NCI-H774 (cell line): ENCODE data around the gene PLBD2.
A peak's percentile ranks its signal among the peaks of the same experiment; 100 is the strongest.

Source experiments
- DNase-seq: peaks from one replicate; lab custom pipeline; 2025; lab: John Stamatoyannopoulos, UW

The PLBD2 gene, protein sequence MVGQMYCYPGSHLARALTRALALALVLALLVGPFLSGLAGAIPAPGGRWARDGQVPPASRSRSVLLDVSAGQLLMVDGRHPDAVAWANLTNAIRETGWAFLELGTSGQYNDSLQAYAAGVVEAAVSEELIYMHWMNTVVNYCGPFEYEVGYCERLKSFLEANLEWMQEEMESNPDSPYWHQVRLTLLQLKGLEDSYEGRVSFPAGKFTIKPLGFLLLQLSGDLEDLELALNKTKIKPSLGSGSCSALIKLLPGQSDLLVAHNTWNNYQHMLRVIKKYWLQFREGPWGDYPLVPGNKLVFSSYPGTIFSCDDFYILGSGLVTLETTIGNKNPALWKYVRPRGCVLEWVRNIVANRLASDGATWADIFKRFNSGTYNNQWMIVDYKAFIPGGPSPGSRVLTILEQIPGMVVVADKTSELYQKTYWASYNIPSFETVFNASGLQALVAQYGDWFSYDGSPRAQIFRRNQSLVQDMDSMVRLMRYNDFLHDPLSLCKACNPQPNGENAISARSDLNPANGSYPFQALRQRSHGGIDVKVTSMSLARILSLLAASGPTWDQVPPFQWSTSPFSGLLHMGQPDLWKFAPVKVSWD

DNA sequence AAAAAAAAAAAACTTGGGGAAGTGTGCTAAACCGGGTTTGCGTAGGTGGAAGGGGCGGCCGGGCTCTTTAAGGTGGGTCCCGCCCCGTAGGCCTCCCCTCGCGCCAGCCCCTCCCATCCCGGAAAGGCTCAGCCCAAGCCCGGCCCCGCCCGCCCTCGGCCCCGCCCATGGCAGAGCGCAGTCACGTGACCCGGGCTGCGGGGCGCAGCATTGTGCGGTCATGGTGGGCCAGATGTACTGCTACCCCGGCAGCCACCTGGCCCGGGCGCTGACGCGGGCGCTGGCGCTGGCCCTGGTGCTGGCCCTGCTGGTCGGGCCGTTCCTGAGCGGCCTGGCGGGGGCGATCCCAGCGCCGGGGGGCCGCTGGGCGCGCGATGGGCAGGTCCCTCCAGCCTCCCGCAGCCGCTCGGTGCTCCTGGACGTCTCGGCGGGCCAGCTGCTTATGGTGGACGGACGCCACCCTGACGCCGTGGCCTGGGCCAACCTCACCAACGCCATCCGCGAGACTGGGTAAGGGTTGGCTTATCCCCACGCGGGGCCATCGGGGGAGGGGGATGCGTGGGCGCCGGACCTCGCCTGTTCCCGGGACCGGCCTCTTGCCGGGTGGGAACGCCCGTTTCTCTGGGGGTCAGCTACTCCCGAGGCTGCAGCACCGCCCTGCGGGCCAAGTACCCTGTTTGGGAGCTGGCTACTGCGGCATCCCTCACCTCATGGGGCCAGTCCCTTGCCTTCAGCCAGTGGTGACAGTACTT, at the start of gene PLBD2:
Gene PLBD2 (plus strand): TSS at position 207 of the 752 bp plus-strand sequence. CDS start 14 bp downstream, at position 221.
- DNase-seq = peak; percentile 96

DNA sequence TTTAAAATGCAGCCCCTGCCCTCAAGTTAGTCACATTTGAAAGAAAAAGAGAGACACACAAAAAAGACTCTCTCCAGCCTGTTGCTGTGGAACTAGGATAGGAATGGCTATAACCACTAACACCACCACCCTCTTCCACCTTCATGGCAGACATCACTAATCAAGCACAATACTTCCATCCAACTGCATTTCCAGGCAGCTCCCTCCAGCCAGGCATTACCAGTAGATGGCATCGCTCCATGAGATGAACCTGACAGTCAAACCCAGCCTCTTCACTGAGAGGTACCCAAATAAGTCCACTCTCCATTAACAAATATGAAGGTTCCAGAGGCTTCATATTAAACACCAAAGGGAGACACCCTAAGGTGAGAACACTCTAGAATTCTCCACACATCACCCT, 47.9 kb upstream of the PLBD2 start:
- DNase-seq = no peak

DNA sequence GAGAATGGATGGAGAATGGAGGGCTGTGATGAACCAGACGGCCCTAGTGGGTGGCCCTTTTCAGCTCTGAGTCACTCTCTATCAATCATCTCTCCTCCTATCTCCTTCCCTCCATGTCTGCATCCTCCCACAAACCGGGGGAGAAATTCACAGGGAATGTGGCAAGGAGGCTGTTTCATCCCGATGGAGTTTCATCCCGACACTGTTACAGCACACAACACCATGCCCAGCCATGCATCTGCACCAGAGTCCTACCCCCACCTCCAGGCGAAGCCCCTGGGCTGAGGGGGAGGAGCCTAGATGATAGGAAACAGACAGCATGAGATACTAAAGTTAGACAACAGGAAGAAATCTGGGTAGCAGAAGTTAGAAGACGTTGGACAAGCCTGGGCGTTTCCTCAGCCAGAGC, 44.3 kb upstream of the PLBD2 start:
- DNase-seq = no peak

DNA sequence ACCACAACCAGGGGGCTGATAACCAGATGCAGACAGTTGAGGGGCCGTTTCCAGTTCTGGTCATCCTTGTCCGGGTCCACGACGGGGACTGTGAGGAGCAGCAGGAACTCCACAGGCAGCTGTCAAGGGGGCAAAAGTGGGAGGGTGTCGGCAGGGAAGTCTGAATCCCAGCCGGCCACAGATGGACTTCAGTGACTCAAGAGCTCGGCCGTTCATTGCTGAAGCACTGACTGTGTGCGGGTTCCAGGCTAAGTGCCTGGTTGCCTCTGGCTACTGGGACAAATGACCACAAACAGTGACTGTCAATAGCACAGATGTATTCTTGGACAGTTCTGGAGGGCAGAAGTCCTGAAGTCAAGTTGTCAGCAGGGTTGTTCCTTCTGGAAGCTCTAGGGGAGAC, 43.0 kb upstream of the PLBD2 start:
- DNase-seq = no peak

DNA sequence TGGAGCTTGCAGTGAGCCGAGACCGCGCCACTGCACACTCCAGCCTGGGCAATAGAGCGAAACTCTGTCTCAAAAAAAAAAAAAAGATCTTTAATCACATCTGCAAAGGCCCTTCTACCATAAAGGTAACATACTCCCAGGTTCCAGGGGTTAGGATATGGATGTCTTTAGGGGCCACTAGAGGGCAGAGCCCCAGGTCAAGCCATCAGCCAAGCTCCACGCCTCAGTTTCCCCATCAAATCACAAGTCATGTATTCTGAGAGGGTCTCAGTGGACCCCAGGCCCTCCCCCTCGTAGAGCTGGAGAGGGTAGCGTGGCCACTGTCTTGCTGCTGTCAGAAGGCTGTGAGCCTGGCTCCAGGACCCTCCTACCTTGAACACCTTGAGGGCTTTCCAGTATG, 42.2 kb upstream of the PLBD2 start:
- no peak for DNase-seq

DNA sequence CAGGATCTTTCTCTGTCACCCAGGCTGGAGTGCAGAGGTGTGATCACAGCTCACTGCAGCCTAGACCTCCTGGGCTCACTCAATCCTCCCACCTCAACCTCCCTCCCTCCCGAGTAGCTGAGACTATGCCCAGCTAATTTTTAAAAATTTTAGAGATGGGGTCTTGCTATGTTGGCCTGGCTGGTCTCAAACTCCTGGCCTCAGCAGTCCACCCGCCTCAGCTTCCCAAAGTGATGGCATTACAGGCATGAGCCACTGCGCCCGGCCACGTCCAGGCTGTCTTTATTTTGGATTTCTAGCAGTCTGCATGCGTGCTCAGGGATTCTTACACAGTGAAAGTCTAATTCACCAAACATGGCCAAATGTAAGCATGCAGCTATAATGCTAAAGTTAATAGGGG, 41.3 kb upstream of the PLBD2 start:
- DNase-seq = no peak

DNA sequence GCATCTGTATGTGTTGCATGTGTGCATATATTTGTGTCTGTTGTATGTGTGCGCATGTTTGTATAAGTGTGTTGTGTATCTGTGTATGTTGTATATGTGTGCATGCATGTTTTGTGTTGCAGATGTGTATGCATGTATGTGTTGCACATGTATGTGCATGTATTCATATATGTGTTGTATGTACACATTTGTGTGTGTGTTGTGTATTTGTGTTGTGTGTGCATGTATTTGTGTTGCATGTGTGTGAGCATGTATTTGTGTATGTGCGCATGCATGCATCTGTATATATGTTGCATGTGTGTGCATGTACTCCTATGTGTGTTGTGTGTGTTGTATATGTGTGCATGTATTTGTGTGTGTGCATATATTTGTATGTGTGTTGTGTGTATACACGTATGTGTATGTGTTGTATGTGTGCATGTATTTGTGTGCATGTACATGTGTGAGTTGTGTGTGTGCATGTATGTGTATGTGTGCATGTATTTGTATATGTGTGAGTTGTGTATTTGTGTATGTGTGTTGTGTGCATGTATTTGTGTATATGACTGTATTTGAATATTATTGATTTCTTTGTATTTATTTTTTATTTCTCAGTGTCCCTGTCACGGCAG, 40.2 kb upstream of the PLBD2 start:
- no peak for DNase-seq

DNA sequence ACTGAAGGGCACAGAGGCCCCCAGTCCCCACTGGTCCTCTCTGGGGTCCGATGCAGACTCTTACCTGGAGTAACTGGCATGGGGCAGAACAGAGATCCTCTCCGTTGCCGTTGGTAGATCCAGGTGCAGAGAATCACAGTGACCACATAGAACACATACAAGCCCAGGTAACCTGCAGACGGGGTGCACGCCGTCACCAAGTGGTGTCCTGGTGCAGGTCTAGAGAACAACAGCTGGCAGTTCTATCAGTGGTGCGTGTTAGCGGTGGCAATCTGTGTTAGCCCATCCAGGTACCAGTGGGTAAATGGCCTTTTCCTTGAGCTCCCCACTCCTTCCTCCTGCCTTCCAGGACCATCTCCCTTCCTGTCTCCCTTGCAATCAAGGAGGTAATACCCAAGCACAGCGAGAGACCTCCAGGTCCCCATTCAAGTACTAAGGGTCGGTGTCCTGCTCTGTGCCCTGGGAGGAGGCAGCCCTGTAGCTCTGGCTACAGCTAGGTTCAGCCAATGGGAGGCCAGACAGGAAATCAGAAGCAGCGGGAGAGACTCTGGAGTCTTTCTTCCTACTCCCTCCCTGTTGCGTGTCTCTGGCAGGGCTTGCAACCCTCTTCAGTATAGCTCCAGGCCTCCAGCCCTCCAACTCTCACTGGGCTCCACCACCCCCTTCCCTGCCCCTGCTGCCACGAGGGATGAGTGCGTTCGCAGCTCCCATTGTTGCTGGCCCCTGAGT, 39.3 kb upstream of the PLBD2 start:
- DNase-seq = no peak

DNA sequence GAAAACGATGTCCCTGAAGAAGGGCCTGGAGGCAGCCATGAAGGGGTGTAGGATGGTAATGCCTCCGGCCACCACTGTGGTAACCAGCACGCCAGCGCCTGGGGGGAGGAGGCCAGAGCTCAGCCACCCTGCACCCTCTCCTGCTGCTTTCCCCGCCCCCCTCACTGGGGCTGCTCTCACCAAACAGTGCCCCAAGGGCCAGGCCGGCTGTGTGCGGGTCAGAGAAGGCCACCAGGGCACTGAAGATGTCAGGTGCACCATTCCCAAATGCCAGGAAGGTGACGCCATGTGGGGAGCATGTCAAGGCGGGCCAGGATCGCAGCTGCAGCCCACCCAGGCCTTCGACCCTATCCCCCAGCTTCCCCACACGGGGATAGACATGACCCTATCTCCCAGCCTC, 38.0 kb upstream of the PLBD2 start:
- DNase-seq = no peak

DNA sequence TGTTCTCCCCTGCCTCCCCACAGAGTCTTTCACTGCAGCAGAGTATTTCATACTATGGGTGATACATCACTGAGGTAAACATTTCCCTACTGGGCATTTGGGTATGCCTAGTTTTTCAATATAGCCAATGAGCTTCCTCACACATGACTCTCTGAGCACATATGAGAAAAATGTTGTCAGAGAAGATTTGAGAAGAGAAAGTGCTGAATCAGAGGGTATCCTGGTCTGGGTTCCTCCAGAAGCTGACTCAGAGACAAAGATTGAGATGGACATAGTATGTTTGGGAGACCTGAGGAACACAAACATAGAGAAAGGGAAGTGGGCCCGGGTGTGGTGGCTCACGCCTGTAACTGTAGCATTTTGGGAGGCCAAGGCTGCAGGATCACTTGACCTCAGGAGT, 36.0 kb upstream of the PLBD2 start:
- DNase-seq = no peak

DNA sequence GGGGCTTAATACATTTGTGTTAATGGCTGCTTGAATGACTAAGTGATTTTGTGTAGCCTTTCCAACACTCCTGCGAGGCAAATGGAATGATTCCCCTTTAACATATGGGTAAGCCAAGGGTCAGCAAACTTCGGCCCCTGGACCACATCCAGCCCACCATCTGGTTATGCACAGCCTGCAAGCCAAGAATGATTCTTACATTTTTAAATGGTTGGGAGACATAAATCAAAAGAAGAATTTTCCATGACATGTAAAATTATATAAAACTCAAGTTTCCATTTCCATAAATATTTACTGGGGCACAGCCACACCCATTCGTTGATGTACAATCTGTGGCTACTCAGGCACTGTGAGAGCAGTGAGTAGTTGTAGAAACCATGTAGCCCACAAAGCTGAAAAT, 32.5 kb upstream of the PLBD2 start:
- DNase-seq = no peak

DNA sequence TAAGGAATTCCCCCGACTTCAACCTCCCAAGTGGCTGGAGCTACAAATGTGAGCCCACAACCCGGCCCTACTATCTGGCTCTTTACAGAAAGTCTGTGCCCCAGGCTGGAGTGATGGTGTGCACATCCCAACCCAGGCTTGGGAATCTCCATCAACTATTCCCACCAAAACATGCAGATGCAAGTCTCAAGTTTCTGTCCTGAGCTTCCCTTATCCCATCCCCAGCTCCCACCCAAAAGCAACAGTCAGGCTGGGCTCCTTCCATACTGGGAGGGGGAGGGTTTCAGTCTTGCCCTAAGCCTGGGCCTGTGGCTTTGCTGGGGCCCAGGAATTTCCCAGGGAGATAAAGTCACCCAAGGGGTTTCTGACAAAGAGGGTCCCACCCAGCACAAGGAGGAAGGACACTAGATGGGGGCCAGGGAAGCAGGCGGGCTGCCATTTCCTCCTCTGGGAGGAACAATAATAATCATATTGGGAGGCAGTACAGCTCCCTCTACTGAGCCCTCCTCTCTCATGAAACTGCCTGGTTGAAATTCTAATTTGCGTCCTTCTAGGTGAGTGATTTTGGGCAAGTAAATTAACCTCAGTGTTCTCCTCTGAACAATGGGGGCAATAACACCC, 31.5 kb upstream of the PLBD2 start:
- no peak for DNase-seq

DNA sequence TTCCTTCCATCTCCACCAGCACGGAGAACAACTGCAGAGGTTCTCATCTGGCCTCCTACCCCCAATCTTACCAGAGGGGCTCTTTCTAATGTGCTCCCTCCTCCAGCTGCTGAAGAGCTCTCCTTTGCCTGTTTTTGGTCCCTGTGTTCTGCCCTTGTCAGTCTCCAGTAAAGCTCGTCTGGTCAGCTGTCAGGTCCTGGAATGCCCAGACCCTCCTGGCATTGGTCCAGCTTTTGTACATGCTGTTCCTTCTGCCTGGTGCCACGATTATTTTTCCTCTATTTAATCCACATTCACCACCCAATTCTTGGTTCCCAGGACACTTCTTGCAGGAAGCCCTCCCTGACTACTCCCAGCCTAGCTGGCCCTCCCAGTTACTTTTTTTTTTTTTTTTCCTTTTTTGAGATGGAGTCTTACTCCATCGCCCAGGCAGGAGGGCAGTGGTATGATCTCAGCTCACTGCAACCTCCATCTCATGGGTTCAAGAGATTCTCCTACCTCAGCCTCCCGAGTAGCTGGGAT, 30.0 kb upstream of the PLBD2 start:
- DNase-seq = no peak

DNA sequence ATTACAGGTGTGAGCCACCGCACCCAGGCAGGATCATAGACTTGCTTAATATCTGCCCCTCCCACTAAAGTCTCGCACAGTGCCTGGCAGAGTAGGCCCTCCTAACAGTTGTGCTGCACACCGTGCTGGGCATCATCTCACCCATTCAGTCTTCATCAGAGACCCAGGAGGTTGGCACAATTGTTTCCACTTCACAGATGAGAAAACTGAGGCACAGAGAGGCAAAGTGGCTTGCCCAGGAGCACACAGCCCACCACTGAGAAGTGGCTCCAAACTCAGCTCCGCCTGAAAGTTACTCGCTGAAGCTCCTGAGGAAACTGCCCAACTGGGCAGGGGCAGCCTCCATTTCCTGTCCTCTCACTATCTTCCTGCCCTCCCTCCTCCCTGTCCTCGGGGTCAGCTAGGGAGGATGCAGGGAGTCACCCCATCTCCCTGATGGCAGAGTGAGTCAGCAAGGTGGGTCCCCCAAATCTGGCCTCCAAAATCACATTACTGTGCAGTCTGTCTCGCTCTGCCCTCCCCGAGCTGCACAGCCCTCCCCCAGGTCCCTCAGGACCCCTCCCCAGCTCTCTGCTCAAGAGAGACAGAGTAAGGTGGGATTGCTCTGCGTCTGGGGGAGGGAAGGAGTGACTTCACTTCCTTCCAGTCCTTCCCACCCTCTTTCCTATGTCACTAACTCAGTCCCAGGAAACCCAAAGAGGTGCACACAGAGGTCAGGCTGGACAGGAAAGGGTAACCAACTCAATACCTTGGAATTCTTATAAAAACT, 29.2 kb upstream of the PLBD2 start:
- no peak for DNase-seq

DNA sequence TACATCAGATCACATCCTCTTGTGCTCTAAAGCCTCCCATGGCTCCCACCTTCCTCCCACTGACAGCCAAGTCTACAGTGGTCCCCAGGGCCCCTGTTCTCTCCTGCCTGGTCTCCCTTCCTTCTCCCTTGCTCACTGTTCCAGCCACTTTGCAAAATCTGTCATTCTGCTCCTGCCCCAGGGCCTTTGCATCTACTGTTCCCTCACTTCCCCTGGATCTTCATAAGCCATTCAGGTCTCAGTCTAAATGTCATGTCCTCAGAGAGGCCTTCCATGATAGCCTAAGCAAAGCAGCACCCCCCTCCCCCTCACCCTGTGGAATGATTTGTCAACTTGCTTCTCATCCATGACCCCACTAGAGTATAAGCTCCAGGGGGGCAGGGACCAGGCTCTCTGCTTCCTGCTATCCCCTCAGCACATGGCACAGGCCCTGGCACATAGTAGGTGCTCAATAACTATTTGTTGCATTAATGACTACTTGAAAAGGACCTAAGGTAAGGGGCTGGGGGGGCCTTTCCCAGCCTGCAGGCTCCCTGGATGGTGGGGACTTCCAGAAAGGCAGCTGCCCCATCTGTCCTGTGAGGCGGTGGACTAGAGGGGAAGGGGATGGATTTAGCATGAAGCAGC, 28.5 kb upstream of the PLBD2 start:
- DNase-seq = no peak

DNA sequence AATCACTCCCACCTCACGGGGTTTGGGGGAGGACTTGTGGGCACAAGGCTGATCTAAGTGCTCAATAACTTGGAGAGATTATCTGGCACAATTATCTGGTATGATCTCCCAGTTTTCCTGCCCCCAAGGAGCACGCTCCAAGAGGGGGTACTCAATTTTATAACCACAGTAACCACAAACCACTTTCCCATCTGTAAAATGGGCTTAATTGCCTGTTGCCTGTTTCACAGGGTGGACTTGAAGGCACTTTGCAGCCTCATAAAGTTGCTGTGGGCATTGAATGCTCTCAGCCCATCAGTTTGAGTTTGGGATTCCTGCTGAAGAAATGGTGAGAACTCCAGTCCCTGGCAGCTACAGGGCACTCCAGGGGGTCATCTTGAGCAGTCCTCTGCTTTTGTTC, 27.9 kb upstream of the PLBD2 start:
- no peak for DNase-seq

DNA sequence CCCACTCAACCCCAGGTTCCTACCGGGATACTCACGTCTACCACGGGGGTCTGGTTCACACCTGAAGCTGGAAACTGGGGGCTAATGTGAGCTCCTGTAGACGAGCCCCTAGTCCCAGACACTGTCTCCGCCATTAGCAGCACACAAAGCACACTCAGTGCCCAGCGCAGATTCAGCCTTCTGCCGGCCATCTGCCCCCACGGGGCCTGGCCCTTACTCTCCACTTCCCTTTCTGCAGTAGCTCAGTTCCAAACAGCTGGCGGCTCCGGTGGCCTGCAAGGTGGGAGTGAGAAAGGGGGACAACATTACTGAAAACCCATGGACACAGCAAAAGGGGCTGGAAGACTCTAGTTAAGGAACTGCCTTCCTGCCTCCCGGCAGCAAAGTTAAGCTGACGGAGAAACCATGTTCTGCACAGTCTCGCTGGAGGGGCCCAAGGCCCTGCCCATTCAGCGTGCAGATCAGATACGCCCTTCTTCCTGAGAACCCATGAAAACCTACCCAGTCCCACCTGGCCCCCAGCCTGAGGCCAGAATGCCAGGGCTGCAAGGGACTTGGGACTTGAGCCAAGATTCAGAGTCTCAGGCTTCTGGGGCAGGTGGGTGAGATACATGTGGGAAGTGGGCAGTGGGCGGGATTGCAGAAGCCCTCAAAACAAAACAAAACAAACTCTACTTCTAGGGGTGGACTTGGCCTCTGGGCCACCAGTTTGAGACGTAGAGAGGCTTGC, 25.5 kb upstream of the PLBD2 start:
- DNase-seq = no peak

DNA sequence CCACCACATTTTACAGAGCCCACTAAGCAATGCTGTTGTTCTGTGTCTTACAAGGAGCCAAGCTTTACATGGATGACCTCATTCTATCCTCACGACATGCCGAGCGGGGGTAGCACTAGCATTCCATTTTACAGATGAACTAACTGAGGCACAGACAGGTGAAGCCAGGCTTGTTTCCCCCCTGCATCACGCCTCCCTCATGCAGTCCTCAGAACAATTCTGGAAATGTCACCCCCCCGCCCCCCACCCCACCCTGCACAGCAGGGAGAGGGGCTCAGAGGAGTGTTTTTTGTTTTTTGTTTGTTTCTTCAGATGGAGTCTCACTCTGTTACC, 25.0 kb upstream of the PLBD2 start:
- DNase-seq = no peak
